Peyer's patch (tissue), 4 donors: ENCODE results near the gene PGGHG. TPM values are rescaled to one million over a fixed set of nuclear protein-coding genes. Genes with fewer than 3 reads are reported as not detected.
A peak's percentile ranks its signal among the peaks of the same experiment; 100 is the strongest.
"Not testable (repeated sequence)": the region's sequence is repeated elsewhere in the genome, so short reads cannot be mapped to it uniquely, and the experiment has no call there.

Experiments used
- DNase-seq, 3 donors: peaks; one replicate each; pipeline ENCODE4 v3.0.0-alpha.2; 2017 to 2019
- H3K27ac ChIP-seq, 4 donors: fragments of 200-600 bp; sonication (generic); one replicate each; pipeline ENCODE4 v1.5.1; 2016 to 2019
- H3K27me3 ChIP-seq, 2 donors: fragments of 200-600 bp; sonication (generic); one replicate each; pipeline ENCODE4 v1.5.1; 2019
- H3K36me3 ChIP-seq, 3 donors: fragments of 200-600 bp; sonication (generic); one replicate each; pipeline ENCODE4 v1.5.1; 2016 to 2019
- H3K4me1 ChIP-seq, 4 donors: fragments of 200-600 bp; sonication (generic); one replicate each; pipeline ENCODE4 v1.5.1; 2016 to 2019
- H3K4me3 ChIP-seq, 4 donors: fragments of 200-600 bp; sonication (generic); 1 replicate in 3 of 4; 2 replicates in 1 of 4; pipeline ENCODE4 v1.5.1; 2016 to 2019; ENCODE audit warnings: mild to moderate bottlenecking in 1 of 4
- H3K9me3 ChIP-seq, 4 donors: fragments of 200-600 bp; sonication (generic); one replicate each; pipeline ENCODE4 v1.5.1; 2016 to 2019; ENCODE audit warnings: mild to moderate bottlenecking in 1 of 4
- POLR2A ChIP-seq, 2 donors: fragments of 450-650 bp; IDR thresholded peaks; one replicate each; pipeline ENCODE4 v1.5.1; 2017; ENCODE audit warnings: antibody characterized with exemption in 2 of 2, mild to moderate bottlenecking in 2 of 2, moderate library complexity in 2 of 2
- total RNA-seq, 4 donors: library from RNA; depleted of rRNA; stranded (reverse); fragments of >200 nt; gene quantifications; one replicate each; pipeline ENCODE4 v1.1.0, GENCODE V29; 2016
- TF ChIP-seq, protein P1 (sequence below), 6 experiments: fragments of 450-650 bp in 4 of 6; fragments of 200-600 bp in 2 of 6; sonication (generic) in 1 of 6; IDR thresholded peaks; one replicate each; pipeline ENCODE4 v1.5.1; 2017 to 2019; ENCODE audit warnings: antibody characterized with exemption in 6 of 6, mild to moderate bottlenecking in 3 of 6, moderate library complexity in 1 of 6

Gene PGGHG
- total RNA-seq, 4 donors from 2014 or later = 94.2 to 385 (median 317) TPM

DNA sequence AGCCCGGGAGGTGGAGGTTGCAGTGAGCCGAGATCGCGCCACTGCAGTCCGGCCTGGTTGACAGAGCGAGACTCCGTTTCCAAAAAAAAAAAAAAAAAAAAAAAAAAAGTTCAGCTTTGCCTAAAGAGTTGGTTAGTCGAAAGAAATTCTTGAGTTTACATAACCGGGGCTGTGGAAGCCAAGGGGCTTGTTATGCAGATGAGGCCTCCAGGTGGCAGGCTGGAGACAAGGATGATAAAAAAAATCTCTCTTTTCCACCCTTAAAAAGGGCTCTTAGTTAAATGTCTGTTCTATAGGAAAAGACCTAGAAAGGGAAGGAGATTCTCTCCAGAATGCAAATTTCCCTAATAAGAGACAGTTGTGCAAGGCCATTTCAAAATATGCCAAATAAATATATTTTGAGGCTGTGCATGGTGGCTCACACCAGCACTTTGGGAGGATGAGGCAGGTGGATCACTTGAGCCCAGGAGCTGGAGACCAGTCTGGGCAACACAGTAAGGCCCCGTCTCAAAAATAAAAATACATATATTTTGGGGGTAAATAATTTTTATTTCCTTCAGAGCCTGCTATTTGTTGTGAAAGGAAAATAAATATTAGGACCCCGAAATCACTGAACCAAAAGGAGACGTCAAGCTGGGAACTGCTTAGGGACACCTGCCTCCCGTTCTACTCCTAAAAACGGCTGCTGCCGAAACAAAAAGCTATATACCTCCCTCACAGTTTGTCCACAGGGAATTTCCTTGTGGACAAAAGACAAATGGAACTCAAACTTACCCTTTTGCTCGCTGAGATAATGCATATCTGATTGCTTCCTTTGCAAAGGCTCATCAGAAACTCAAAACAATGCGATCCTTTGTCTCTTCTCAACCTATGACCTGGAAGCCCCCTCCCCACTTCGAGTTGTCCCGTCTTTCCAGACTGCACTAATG lies 16.3 kb downstream of the PGGHG start:
- DNase-seq = peak in 2 of 3 donors; percentile 82 to 88
- Histone ChIP-seq H3K27me3 (no peaks in the 10 kb centered on the region), H3K9me3 (no peaks in the 10 kb centered on the region), H3K27ac (peak overlapping the region in 1 of 4 donors; percentile 31), H3K36me3 (no peaks in the 10 kb centered on the region), H3K4me3 (no peak overlapping the region), H3K4me1 (peaks cover 0 to 27% (median 1%) of the 10 kb centered on the region in 4 donors)
- TF ChIP-seq POLR2A (IDR thresholded peaks at IDR 0.05) = no peak
- TF ChIP-seq, protein P1, sequence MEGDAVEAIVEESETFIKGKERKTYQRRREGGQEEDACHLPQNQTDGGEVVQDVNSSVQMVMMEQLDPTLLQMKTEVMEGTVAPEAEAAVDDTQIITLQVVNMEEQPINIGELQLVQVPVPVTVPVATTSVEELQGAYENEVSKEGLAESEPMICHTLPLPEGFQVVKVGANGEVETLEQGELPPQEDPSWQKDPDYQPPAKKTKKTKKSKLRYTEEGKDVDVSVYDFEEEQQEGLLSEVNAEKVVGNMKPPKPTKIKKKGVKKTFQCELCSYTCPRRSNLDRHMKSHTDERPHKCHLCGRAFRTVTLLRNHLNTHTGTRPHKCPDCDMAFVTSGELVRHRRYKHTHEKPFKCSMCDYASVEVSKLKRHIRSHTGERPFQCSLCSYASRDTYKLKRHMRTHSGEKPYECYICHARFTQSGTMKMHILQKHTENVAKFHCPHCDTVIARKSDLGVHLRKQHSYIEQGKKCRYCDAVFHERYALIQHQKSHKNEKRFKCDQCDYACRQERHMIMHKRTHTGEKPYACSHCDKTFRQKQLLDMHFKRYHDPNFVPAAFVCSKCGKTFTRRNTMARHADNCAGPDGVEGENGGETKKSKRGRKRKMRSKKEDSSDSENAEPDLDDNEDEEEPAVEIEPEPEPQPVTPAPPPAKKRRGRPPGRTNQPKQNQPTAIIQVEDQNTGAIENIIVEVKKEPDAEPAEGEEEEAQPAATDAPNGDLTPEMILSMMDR (IDR thresholded peaks at IDR 0.05) = peak; percentile 54 to 85 (median 81)

DNA sequence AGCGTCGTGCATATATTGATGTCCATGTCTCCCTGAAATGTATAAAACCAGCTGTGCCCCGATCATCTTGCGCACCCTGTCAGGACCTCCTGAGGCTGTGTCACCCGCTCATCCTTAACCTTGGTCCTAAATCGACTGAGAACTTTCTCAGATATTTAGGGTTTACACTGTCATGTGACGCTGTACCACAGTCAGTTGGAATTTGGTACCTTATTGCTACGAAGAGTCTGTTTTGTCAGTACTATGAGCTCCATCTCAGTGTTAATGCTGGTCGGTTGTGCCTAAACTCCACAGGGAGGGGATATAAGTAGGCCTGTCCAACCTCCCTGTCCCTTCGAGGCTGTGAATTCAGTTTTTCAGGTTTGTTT lies 16.9 kb downstream of the PGGHG start:
- Histone ChIP-seq H3K27ac (peak overlapping the region in 2 of 4 donors; percentile 13 to 45), H3K36me3 (no peaks in the 10 kb centered on the region), H3K9me3 (no peaks in the 10 kb centered on the region), H3K4me3 (no peak overlapping the region), H3K27me3 (no peaks in the 10 kb centered on the region), H3K4me1 (peaks cover 0 to 22% (median 1%) of the 10 kb centered on the region in 4 donors)
- DNase-seq = no peak
- no peak for TF ChIP-seq POLR2A (IDR thresholded peaks at IDR 0.05)
- TF ChIP-seq, protein P1 (IDR thresholded peaks at IDR 0.05) = no peak

DNA sequence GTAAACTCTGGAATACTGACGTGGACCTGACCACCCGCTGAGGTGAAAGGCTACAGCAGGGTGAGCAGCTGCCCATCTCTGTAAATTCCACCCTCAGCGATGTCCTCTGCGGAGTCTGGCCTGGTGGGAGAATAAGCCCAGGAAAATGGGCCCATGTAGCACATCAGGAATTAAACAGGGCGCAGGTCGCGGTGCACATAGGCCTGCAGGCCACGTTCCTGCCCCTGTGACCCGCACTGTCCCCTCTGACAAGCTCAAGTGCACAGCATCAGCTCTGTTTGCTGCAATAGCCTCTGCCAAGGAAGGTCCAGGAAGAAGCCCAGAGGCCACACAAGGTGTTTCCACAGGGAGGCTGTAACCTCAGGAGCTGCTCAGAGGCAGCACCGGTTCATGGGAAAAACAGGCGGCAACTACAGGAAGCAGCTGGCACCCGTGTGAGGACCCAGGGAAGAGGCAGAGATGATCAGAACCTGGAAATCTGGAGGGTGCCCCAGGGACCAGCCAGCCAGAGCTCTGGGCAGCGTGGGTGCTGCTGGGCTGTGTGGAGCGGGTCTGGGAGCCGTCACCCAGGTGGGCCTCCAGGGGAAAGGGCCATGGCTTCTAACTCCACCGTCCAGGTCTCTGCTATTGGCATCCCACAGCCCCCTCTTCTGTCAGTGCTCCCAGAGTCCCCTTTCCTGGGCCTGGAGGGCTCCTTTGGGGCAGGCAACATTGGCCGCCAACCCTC lies 17.9 kb downstream of the PGGHG start:
- no peaks in the 10 kb centered on the region for H3K9me3 ChIP-seq
- no peaks in the 10 kb centered on the region for H3K27me3 ChIP-seq
- TF ChIP-seq, protein P1 (IDR thresholded peaks at IDR 0.05) = no peak
- no peak for TF ChIP-seq POLR2A (IDR thresholded peaks at IDR 0.05)
- peaks cover 0 to 24% (median 3%) of the 10 kb centered on the region in 4 donors for H3K4me1 ChIP-seq
- no peaks in the 10 kb centered on the region for H3K36me3 ChIP-seq
- no peak for DNase-seq
- peak overlapping the region; percentile 68 to 93 (median 80) for H3K27ac ChIP-seq
- no peak overlapping the region for H3K4me3 ChIP-seq

DNA sequence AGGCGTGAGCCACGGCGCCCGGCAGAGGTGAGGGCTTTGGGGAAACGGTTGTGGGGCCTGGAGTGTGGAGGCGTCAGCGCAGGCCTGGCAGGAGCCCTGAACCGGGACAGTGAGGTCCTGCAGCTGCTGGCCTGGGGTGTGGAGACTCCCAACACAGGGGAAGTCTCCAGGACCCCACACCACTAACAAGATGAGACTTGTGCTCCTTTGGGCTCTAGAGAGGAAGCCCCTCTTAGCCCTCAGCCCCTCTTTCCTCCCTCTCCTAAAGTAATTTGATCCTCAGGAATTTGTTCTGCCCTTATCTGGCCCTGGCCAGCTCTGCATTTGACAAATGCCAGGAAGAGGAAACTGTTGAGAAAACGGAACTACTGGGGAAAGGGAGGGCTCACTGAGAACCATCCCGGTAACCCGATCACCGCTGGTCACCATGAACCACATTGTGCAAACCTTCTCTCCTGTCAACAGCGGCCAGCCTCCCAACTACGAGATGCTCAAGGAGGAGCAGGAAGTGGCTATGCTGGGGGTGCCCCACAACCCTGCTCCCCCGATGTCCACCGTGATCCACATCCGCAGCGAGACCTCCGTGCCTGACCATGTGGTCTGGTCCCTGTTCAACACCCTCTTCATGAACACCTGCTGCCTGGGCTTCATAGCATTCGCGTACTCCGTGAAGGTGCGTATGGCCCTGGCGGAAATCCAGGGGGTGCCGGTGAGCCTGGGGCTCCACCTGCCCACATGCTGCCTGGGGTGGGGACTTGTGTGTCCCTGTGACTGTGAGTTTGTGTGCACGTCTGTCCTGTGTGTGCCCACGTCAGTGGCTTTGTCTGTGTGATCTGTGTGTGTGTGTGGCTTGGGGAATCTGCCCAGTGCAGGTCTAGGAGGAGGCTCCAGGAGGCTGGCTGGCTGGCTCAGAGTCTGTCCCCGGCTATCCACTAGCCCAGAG lies 19.1 kb downstream of the PGGHG start, which contains the start of gene IFITM2:
Gene IFITM2 (plus strand): TSS at position 51 of the 943 bp plus-strand sequence. CDS start 377 bp downstream, at position 428.
- H3K9me3 ChIP-seq, H3K27me3 ChIP-seq, H3K36me3 ChIP-seq: not testable (repeated sequence)
- DNase-seq = peak in 2 of 3 donors; percentile 86 to 90
- peak in 1 of 2 donors; percentile 55 for TF ChIP-seq POLR2A (IDR thresholded peaks at IDR 0.05)
- peak within 1 kb of the TSS; percentile 68 to 93 (median 86) for H3K27ac ChIP-seq
- peak within 1 kb of the TSS; percentile 39 to 56 (median 48) for H3K4me3 ChIP-seq
- peaks cover 0 to 37% (median 12%) of the 10 kb centered on the region in 4 donors for H3K4me1 ChIP-seq

DNA sequence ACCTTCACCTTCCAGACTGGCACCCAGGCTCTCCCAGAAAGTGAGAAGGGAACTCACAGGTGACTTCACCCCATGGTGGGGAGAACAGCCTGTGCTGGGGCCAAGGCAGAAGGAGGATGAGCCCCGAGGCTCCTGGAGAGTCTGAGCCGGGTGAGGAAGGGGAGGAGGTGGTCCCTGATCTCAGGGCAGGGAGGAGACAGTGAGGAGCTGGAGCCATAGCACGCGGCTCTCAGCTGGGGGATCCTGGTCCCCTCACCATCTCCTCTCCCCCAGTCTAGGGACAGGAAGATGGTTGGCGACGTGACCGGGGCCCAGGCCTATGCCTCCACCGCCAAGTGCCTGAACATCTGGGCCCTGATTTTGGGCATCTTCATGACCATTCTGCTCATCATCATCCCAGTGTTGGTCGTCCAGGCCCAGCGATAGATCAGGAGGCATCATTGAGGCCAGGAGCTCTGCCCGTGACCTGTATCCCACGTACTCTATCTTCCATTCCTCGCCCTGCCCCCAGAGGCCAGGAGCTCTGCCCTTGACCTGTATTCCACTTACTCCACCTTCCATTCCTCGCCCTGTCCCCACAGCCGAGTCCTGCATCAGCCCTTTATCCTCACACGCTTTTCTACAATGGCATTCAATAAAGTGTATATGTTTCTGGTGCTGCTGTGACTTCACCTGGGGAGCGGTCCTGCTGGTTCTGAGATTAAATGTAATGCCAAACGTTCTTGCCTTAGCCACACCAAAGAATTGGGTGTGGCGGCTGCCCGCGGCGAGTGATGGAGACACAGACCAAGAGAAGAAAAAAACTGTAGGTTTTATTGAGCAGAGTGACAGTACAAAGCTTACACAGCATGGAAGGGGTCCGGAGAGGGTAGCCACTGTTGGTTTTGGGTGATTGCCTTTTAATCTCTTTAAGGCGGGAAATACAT lies 20.1 kb downstream of the PGGHG start:
- H3K36me3 ChIP-seq, H3K9me3 ChIP-seq, H3K27me3 ChIP-seq: not testable (repeated sequence)
- Histone ChIP-seq H3K27ac (peak overlapping the region; percentile 68 to 93 (median 86)), H3K4me3 (peak overlapping the region; percentile 39 to 56 (median 48)), H3K4me1 (peaks cover 0 to 44% (median 19%) of the 10 kb centered on the region in 4 donors)
- peak in 2 of 3 donors; percentile 55 to 65 for DNase-seq

DNA sequence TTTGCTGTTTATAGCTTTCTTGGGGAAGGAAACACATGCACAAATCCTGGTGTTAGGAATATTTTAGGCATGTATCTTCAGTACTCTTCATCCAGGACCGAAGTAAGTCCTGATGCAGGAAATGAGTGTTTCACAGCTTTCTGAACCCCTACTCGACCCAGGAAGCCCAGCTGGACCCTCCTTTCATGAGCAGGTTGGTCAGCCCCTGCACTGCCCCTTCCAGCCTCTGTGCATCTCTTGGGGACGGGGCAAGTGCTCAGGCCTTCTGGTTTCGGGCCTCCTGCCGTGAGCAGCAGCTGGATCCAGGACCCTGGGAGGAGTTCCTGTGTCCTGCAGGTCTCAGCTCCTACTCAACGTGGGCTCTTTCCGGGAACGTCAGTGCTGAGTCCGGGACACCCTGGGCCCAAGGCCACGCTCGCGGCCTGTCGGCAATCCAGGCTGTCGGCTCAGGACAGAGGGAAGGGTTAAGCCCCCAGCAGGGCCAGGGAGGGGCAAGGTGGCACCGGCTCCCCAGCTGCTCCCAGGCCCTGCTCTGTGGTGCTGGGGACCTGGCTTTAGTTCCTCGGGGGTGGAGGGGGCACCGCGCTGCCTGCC lies 21.1 kb downstream of the PGGHG start:
- H3K36me3 ChIP-seq, H3K9me3 ChIP-seq, H3K27me3 ChIP-seq, DNase-seq: not testable (repeated sequence)
- H3K4me1 ChIP-seq = peaks cover 0 to 46% (median 19%) of the 10 kb centered on the region in 4 donors
- peak overlapping the region; percentile 5 to 56 (median 44) for H3K4me3 ChIP-seq
- peak overlapping the region; percentile 68 to 93 (median 86) for H3K27ac ChIP-seq

DNA sequence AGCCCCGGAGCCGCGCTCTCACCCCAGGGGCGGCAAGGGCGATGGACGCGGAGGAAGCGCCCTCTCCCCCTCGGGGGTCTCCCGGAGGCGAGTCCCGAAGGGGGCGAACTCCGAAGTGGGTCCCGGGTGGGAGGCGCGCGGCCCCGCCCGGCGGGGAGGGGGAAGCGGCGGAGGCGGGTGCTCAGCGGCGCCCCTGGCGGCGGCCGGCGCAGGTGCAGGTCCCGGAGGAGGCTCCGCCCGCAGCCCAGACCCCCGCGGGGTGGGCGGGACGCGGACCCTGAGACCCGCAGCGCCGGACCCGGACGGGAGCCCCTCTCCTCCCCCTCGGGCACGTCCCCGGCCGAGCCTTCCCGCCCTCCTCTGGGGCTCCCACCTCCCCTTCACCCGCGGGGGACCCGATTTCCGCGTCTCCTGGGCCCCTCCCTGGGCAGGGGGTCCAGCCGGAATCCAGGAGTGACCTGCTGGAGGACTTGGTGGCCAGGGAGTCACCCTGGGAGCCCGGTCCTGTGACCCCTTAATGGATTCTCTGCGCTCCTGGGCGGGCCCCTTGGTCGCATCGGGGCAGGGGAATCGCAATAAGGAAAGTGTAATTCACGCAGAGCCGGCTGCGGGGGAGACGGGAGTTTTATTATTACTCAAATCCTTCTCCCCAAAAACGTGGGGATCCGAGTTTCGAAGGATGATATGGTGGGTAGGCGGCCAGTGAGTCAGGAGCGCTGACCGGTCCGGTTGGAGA lies 22.3 kb downstream of the PGGHG start:
- not testable (repeated sequence) for H3K27me3 ChIP-seq, H3K9me3 ChIP-seq, H3K36me3 ChIP-seq, DNase-seq
- peak overlapping the region; percentile 83 to 94 (median 90) for H3K27ac ChIP-seq
- peaks cover 0 to 57% (median 19%) of the 10 kb centered on the region in 4 donors for H3K4me1 ChIP-seq
- H3K4me3 ChIP-seq = peak overlapping the region; percentile 17 to 48 (median 30)
